Stimulated activated CD4-positive, alpha-beta T cell treated with anti-CD3 and anti-CD28 coated beads, Interleukin-1b, Interleukin-23, amount 100 ng/mL, for 4 hours (primary cell): ENCODE results near the gene GARRE1.

ENCODE experiments used
- DNase-seq, 2 donors: peaks; one replicate each; pipeline ENCODE4 v3.0.0-alpha.2; 2020; ENCODE audit warnings: low read depth in 2 of 2

The GARRE1 gene

DNA sequence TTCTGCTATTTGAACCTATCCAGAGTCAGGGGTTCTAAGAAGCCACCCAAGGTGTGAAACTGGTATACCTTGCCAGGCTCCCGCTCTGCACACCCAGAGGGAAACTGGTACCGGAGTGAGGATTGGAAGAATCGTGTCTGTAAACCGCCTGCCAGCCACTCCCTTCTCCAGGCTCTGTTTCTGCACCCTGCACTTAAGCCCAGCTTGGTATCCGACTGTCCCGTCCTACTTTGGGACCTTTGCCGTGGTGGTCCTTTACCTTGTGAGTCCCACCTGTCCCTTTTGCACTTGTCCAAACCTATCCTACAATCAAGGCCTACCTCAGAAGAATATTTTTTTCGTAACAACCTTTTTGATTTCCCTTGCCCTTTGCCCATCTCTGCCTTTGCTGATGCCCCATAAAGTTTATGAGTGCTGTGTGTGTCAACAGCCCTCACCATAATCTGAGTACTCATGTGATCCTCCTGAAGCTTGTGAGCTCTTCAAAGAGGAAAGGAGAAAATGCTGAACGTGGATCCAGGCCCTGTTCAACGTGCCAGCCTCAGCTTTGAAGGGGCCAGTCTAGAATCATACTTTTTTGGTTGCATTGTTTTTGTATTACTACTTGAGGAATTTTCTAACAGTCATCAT, 44.7 kb downstream of the GARRE1 start:
- DNase-seq: no peak

DNA sequence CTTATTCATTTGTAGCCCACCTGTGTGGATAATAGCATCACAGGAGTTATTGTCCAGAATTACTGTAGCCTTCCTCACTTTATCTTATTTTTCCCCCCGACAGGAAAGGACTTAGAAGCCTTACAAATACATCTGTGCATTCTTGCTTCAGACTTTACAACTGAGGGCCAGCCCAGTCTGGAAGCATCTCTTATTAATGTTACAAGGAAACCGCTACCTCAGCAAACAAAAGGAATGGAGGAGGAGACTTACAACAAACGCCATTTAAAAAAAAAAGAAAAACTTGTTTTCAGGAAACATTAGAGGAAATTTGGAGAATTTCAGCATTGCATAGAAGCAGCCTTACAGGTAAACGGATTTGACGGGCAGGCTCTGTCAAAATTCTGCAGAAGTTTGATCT, 45.2 kb downstream of the GARRE1 start:
- DNase-seq: no peak

DNA sequence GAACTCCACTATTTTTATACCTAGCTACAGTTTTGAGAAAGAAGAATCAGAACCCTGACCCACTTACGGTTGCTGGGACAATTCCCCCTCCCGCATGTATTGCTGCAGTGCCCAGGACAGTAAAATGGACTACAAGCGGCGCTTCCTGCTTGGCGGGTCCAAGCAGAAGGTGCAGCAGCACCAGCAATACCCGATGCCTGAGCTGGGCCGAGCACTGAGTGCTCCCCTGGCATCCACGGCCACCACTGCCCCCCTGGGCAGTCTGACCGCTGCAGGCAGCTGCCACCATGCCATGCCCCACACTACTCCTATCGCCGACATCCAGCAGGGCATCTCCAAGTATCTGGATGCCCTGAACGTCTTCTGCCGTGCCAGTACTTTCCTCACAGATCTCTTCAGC, 46.0 kb downstream of the GARRE1 start:
- DNase-seq: no peak

DNA sequence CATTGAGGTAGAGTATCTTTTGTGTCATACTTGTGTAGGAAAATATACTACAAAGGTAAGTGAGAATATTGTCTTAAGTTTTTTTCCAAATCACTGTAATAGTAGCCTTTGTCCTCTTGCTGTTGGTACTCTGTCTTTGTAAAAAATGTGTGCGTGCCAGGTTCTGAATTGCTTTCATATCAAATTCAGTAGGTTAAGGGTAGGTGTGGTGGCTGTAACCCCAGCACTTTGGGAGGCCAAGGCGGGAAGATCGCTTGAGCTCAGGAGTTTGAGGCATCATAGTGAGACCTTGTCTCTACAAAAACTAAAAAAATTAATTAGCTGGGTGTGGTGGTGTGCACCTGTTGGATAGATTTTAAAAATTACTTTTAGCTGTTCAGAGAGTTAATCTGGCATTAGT, 46.6 kb downstream of the GARRE1 start:
- no peak for DNase-seq
